ENCODE measurements around the gene MAPK11.

MAPK11 gene

GRCh38 chr22:50221410-50222300, 48.5 kb downstream of the MAPK11 start:
- DNase-seq, result no peak

GRCh38 chr22:50220603-50221409, 49.4 kb downstream of the MAPK11 start:
- DNase-seq, result no peak

GRCh38 chr22:50219800-50220602, 50.2 kb downstream of the MAPK11 start:
- no peak for DNase-seq

GRCh38 chr22:50218996-50219727, 51.0 kb downstream of the MAPK11 start:
- peak; percentile 40 for DNase-seq

DNA sequence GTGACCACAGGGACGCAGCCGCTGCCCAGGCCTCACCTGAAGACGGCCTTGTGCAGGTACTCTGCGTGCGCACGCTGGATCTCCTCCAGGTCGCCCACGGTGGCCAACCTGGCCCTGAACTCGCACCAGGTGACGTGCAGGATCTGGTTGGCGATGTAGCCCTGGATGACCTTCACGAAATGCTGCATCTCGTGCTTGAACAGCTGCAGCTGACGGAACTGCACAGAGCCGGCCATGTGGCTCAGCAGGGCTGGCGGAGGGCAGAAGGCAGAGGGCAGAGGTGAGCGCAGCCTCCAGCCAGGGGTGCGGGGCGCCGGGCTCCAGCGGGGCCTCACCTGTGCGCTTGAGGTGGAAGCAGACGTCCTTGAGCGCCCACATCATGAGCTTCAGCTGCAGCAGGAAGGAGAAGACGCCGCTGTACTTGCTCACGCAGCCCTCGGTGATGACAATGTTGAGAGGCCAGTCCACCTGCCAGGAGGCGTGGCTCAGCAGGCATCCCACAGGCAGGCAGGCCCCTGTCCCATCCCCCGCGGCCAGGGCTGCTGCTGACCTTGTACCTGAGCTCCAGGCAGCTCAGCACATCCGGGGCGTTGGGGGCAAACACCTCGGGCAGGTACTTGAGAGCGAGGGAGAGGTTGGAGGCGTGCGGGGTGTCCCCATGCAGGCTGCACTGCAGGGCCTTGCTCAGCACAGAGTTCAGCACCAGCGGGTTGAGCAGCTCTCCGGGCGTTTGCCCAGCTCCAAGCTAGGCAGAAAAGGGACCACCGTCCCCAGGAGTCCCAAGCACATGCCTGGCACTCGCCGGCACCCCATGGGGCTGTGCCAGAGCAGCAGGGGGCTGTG, 51.8 kb downstream of the MAPK11 start:
- DNase-seq, result no peak

DNA sequence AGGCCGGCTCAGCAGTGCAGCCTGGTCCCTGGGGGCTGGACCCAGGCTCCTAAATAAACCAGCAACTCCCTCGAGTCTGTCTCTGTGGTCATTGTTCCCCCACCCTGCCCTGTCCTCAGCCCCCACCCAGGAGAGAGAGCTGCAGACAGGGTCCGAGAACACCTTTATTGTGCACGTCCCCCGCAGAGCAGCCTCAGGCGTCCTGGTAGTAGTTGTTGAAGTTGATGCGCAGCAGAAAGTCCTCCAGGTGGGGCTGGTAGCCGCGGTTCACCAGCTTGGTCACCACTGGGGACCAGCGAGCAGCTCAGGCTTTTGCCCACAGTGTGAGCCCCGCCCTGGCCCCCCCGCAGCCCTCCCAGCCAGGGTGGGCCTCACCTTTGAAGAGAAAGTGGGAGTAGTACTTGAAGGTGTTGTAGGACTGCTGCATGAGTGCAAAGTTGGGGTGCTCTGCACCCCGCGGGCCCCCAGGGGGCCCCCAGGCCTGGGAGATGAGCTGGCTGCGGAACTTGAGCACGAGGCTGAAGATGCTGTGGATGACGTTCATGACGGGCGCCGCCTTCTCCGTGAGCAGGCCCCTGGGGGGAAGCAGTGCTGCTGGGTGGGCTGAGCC, 52.5 kb downstream of the MAPK11 start:
- no peak for DNase-seq

- no peak for DNase-seq
Observed at GRCh38 chr22:50216684-50217520, 53.3 kb downstream of the MAPK11 start.

DNA sequence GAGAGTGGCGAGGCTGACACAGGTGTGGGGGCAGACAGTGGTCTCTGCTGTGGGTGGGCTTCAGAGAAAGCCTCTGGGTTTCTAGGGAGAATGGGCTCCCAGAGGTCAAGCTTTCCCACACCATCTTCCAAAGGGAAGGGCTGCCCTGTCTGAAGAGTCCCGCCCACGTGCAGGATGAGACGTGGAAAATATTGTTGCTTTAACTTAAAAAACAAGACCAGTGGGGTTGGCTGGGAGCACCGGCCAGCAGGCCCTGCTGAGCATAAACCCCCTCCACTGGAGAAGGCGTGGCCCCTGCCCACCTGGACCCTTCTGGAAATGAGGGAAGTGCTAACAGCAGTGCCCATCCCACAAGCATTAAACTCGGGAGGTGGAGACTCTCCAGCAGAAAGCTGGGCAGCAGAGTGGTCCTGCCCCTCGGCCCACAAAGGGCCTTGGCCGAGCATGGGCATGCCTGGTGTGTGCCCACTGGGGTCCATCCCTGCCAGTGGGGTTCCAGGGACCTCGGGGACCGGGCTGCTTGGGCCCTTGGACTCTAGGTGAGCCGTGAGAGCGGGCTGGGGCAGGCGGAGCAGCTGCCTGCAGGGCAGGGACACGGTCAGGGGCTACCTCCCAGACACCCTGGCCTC, 54.0 kb downstream of the MAPK11 start:
- DNase-seq, result no peak

DNA sequence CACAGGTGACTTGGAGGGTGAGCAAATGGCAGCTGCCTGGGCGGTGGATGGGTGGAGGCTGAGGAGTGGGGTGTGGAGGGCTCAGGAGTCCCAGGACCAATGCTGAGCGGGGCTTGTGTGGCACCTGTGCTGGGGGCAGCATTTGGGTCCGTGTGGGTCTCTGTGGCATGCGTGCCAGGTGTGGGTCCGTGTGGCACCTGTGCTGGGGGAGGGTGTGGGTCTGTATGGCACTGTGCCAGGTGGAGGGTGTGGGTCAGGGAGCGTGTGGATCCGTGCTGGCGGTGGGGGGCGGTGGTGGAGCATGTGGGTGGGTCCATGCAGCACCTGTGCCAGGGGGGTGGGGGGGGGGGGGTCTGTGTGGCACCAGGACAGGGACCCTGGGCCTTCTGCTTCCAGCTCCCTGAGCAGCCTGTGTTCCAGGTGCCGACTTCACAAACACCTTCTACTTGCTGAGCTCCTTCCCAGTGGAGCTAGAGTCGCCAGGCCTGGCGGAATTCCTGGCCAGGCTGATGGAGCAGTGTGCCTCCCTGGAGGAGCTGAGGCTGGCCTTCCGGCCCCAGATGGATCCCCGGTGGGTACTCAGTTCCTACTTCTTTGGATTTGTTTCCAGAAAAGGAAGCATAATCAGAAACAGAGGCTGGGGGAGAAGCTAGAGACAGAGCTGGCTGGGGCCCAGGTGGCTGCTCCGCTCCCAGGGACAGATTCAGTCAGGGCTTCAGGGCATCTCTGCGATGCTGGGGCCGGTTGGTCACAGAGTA, 54.7 kb downstream of the MAPK11 start:
- no peak for DNase-seq

Measured in CD4-positive, alpha-beta T cell treated with Interferon gamma for 1 hour (primary cell).